Germinal center (tissue), 1 donor: ENCODE data around the gene ADAM10.

ENCODE experiments used
- DNase-seq: peaks from one replicate; pipeline ENCODE4 v3.0.0; 2012; ENCODE audit warnings: mixed read lengths, low spot score

Gene ADAM10

GRCh38 chr15:58551084-58551763, 198.3 kb downstream of the ADAM10 start:
- DNase-seq: no peak

- no peak for DNase-seq
Observed at GRCh38 chr15:58549785-58550074, 199.8 kb downstream of the ADAM10 start.

- no peak for DNase-seq
Observed at GRCh38 chr15:58549013-58549784, 200.3 kb downstream of the ADAM10 start.

- no peak for DNase-seq
Observed at GRCh38 chr15:58548308-58549012, 201.0 kb downstream of the ADAM10 start.

GRCh38 chr15:58547628-58548307, 201.7 kb downstream of the ADAM10 start:
- DNase-seq: no peak

- no peak for DNase-seq
Observed at GRCh38 chr15:58546635-58547627, 202.6 kb downstream of the ADAM10 start.

- no peak for DNase-seq
Observed at GRCh38 chr15:58546066-58546591, 203.4 kb downstream of the ADAM10 start.

- DNase-seq: no peak
Observed at GRCh38 chr15:58545307-58546065, 204.0 kb downstream of the ADAM10 start.

- DNase-seq: no peak
Observed at GRCh38 chr15:58544756-58545155, 204.8 kb downstream of the ADAM10 start.

GRCh38 chr15:58543664-58544335, 205.7 kb downstream of the ADAM10 start:
- DNase-seq: no peak

- DNase-seq: no peak
Observed at GRCh38 chr15:58541410-58542087, 208.0 kb downstream of the ADAM10 start.

GRCh38 chr15:58539548-58539947, 210.0 kb downstream of the ADAM10 start:
- no peak for DNase-seq

GRCh38 chr15:58538901-58539300, 210.6 kb downstream of the ADAM10 start:
- no peak for DNase-seq
